NCI-H446 treated with DMSO at 0.1 percent for 48 hours (cell line): Measurements from ENCODE around the gene KIFAP3.
"Not testable (repeated sequence)": the region's sequence is repeated elsewhere in the genome, so short reads cannot be mapped to it uniquely, and the experiment has no call there.

Experiments
- DNase-seq: peaks from one replicate; lab custom pipeline; 2025; lab: John Stamatoyannopoulos, UW

The KIFAP3 gene

DNA sequence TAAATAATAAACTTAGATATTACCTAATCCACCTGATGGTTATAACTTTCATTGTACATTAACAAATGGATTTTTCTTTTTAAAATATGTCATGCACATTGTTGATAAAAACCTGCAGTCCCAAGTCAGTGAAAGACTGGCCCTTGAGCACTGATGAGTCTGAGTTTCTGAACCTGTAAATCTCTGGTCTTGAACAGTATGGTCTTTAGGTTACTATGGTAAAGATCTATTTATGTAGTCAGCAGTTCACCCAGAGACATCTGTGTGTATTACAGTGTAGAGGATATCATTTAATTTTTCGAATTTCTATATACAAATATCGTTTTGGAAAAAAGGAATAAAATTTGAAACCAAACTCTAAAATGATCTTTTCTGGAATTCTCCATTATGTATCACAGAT, 150.4 kb downstream of the KIFAP3 start:
- DNase-seq = no peak

DNA sequence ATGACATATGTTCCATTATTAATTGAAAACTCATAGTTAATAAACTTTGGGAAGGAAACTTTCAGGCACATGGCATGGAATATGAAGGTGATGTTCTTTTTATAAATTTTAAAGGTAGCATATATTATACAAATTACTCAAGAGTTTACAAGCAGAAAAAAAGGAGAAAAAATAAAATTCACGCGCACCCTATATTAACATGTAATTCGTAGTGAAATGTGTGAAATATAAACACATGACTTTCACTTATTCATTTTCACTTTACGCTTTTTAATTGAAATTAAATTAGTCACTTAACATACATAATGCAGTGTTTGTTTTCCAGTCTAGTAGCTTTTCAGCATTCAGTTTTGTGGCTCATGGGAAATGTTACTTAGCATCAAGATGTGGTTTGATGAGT, 153.4 kb downstream of the KIFAP3 start:
- DNase-seq = no peak

DNA sequence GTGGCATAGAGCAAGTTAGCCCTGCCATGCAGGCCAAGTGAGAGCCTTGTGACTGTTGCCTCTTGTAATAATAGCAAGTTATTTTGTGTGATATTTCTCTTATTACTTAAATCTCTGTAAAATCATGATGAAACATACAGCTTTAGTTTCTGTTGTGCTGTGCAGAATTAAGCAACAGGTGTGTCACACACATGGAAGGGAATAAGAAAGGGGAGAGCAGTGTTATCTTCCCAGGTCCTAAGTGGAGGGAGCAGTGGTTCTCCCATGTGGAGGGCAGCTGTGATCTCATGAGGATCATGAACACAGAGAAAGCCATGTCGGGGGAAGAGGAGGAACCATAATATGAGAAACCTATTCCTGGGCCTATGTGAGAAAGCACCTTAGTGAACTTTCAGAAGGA, 155.6 kb downstream of the KIFAP3 start:
- DNase-seq = no peak

DNA sequence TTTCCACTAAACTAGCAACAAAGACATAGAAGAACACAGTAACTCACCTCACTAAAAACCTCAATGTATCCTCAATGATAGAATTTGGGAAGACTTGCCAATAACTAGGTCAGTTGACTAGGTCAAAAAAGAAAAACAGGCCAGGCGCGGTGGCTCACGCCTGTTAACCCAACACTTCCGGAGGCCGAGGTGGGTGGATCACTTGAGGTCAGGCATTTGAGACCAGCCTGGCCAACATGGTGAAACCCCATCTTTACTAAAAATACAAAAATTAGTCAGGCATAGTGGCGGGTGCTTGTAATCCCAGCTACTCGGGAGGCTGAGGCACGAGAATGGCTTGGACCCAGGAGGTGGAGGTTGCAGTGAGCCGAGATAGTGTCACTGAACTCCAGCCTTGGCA, 156.3 kb downstream of the KIFAP3 start:
- not testable (repeated sequence) for DNase-seq

DNA sequence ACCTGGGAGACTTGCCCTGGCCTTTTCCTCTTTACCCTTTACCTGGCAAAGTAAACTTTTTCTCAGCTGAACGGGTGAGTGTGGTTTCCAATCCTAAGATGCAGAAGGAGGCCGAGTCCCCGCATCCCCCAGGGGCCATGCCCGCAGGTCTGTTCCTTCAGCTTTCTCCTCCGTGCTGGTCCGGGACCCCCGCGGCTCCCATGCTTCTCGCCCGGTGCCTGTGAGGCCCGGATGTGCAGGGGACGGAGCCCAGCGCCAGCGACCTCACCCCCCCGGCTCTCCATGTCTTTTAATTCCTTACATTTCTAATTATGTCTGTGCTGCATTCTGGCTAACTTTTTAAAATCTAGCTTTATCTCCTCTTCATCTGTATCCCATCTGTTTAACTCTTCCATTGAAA, 159.3 kb downstream of the KIFAP3 start:
- DNase-seq = no peak

DNA sequence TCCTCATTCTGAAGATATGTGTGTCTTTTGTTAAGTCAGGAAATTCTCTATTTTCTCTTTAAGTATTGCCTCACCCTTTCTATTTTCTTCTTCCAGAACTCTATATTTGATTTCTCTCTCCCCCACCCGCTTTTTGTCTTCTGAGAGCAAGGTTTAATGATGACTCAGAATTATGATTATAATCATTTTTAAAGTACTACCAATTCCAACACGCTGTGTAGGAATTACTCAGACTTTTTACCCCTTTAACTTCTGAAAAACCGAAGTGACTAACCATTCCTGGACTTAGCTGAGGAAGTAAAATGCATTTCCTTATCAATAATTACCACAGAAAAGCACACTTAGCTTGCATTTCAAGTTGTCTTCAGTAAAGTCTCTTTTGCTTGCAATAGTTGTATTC, 160.0 kb downstream of the KIFAP3 start:
- no peak for DNase-seq

DNA sequence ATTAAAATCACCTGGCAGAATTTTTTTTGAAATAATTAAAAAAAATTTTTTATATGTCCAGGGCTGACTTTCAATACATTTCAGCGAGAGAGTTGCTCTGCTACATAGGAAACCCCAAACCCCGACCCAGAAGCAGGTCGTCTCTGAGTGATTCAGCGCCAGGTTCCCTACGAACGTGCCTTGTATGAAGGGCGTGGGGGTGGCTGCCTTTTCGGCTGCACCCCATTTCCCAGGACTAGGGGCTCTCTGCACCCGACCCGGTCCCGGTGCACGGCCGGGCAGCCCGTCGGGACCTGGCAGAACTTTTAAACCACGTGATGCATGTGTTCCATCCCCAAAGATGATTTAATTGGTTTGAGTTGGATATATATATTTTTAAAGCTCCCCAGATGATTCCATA, 165.0 kb downstream of the KIFAP3 start:
- DNase-seq = no peak

DNA sequence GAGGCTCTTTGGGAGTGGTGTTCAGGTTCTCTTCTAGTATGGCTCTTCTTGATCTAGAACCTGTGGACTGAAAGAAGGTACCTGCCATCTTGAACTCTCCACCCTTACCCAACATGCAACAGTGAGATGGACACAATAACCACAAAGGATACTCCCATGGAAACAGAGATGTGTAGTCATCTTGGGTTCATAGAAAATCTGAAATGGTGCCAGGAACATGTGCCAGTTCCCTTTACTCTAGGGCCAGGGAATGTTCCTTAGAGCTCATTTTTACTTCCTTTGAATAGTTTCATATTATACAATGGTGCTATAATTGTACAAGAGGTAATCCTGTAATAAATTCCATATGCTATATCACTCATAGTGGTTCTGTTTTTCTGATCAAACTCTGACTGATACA, 167.6 kb downstream of the KIFAP3 start:
- no peak for DNase-seq

DNA sequence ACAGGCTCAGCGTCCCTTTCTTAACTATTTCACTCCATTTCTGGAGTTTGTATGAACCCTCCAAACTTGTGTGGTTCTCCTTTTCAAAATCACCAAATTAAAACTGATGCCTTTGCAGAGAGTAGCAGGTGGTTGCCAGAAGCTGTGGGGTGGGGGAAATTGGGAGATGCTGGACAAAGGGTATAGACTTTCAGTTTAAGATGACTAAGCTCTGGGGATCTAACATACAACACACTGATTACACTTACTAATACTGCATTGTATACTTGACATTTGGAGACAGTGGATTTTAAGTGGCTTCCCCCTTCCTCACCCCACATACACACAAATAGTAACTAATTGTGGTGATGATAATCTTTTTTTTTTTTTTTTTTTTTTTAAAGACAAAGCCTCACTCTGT, 169.7 kb downstream of the KIFAP3 start:
- DNase-seq = no peak

DNA sequence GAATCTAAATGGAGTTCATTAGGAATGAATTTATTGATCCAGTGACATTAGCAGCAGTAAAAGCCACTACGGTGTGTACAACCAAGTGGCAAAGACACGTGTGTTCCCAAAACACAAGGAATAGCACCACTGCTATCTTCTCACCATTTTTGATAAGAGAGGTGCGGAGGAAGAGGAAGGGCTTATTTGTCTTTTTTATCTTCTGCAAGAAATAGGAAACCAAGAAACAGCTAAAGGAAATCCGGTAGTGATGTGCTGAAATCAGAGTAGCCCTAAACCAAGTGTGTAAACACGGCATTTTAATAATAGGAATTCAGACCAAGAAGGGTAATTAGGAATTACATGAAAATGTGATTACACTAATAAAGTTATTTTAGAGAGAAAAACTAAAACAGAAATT, 171.7 kb downstream of the KIFAP3 start:
- no peak for DNase-seq

DNA sequence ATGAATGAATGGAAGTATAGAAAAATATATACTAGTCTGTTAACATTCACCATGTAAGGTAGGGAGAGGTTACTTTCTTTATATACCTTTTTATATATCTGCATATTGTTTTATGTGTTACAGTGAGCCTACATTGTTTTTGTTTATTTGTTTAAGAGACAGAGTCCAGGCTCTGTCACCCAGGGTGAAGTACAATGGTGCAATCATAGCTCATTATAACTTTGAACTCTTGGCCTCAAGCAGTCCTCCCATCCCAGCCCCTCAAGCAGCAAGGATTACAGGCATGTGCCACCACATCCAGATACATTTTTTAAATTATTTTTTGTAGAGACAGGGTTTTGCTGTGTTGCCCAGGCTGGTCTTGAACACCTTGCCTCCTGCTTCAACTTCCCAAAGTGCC, 173.4 kb downstream of the KIFAP3 start:
- no peak for DNase-seq

DNA sequence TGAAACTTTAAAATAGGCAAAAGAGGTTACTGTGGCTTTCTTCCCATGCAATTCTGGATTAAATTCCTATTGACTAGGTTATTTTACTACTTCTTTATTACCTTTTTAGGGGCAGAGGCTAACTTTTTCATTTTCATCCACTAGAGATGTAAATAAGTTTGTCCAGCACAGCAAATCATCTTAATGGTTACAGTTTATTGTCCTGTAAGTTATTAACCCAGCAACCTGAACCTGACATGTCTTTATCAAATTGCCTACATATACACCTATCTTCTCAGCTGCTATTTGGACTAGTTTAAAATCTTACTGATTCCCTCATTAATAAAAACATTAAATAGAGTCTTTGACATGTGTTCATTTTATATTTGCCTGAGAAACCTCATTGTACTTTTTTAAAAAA, 173.9 kb downstream of the KIFAP3 start:
- DNase-seq = no peak

DNA sequence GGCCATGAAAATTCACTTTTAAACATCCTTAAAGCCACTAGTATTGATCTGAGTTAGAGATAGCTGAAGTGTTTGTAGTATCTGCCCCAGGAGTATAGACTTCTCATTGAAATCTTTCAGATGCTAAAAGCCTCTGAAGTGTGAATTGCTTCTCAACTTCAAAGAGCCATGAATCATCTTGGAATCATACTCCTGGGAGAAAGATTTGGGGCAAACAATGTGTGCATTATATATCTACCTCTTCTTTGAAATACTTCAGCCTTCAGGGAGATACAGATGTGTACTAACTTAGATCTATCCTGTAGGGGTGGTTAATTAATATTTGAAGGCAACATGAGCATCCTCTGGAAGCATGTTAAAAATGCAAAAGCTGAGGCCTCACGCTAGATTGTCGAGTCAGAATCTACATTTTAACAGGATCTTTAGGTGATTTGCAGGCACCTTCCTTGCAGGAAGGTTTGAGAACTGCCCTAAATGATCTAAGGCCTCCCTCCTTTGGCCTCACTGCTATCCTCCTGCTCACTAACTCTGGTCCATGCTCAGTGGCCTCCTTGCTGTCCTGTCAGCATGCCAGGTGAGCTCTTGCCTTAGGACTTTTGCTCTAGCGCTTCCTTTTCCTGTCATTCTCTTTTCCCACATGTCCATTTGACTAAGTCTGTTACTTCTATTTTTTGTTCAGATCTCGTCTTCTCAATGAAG, 174.8 kb downstream of the KIFAP3 start:
- DNase-seq = no peak

DNA sequence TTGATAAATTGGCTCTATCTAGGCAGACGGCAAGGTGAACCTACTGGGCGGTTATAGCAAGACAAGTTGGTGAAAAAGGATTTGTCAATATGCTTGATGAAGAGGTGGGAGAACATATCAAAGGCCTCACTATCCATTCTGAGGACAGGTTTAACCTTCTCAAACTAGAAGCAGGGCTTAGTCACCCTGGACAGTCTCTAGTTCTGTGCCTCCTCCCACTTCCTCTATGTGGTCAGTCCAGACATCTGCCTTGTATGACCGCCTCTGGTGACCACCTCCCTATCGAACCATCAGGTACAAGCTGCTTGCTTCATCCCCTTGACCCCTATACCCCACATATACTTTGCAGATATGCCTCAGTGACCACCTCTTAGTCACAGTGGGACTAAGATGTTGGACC, 178.5 kb downstream of the KIFAP3 start:
- DNase-seq = no peak

DNA sequence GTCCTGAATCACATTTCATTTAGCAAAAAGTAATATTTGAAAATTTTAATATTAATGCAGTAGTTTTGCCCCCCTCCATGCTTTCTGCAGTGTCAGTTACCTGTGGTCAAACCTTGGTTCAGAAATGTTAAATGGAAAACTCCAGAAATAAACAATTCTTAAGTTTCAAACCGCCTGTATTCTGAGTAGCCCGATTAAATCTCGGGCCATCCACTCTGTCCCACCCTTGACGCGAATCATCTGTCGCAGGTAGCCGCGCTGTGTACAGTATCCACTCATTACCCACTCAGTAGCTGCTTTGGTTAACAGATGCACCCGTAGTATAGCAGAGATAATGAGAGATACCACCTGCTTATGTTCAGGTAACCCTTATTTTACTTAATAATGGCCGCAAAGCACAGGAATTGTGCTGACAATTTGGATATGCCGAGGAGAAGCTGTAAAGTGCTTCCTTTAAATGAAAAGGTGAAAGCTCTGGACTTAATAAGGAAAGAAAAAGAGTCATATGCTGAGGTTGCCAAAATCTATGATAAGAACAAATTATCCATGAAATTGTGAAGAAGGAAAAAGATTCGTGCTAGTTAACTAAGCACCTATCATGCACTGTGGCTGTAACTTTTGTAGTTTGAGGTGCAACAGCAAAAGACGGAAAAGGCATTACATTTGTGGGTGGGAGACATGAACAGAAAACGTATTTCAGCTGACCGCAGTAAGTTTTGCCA, 179.9 kb downstream of the KIFAP3 start:
- DNase-seq = no peak

DNA sequence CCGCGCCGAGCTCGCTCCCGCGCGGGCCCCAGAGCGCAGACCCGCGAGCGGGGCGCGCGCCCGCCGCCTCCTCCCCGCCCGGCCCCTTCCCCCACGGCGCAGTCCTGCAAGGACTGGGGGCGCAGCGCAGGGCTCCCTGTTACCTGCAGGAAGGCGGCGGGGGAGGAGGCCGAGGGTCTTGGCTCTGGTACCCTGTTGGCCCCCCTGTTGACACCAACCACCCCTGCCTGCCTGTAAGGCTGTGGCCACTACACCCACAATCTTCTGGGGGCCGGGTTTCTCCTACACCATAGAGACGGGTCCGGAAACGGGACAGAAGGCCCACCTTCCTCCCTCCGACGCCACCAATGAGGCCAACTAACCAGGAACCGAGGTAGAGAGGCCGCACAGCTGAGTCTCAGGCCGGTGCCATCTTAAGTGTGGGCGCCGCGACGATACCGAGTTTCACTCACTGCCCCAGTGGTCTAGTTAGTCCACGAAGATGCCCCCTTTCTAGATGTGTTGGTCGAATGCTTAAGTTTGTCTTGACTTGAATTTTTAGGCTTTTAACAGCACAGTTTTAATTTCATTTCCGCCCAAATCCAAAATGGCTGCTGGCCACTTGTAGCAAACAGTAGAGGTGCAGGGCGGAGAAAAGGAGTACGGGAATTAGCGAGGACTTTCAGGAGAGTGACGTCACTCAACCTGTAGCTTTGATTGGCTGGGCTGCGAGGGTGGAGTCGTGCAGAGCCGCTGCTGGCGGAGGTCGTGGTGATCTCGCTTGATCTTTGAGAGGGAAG, 180.7 kb downstream of the KIFAP3 start, which contains the start of gene SCYL3:
Gene SCYL3 (minus strand): TSS at position 252 of the 779 bp plus-strand sequence. CDS start 5,056 bp downstream, outside the sequence.
- DNase-seq = peak; percentile 98

DNA sequence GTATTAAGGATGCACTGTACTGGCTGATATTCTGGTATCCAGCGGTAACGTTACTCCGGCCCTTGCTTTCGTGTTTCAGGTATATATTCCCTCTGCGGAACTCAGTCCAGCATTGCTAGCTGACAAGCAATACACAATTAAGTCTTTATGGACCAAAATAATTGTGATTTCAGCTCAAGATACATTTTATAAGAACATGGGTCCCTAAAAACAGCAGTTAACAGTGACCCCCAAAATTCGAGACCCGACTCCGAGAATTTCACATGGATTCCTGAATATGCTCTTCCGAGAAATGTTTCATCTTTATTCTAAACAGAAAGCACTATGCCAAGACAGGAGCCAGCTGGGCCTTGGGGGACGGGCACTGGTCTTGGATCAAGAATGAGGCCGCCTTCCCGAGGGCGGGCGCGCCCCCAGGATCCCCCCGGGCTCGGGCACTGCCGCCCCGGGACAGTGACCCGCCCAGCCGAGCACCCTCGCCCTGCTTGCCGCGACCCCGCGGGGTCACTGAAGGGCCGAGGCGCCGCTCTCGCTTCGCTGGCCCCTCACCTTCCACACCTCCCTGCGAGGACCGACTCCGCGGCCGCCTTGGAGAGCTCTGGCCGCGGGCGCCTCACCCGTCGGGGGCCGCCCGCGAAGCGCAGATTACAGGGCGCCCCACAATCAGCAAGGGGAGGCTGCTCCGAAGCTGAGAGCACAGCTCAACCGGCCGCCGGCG, 181.4 kb downstream of the KIFAP3 start:
- no peak for DNase-seq

DNA sequence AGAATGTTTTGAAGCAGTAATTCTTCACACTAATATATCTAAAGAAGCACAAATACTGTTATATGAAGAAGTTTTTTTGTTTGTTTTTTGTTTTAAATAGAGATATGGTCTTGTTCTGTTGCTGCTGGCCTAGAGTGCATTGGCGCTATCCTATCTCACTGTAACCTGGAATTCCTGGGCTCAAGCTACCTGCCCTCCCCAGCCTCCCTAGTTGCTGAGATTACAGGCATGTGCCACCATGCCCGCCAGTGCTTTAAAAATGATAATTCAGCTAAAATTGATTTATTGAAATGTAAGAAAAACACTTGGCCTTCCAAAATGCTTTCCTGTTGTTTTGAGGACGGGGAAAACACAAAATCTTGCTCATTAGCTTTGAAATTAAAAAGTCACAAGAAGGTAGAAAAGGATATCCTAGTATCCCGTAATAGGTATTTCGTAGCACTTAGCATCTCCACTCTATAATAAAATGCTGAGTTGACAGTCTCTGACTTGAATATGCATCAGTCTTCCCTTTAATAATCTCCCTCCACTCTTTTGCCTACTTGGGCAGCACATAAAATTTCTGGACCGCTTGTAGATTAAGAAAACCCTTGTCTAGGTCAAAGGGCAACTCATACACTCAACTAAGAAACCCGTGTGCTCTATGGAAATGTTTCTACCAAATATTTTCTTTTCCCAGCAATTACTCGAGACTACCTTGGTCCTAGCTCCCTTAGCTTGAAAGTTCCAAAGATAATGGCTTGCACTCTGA, 182.1 kb downstream of the KIFAP3 start:
- DNase-seq = no peak

DNA sequence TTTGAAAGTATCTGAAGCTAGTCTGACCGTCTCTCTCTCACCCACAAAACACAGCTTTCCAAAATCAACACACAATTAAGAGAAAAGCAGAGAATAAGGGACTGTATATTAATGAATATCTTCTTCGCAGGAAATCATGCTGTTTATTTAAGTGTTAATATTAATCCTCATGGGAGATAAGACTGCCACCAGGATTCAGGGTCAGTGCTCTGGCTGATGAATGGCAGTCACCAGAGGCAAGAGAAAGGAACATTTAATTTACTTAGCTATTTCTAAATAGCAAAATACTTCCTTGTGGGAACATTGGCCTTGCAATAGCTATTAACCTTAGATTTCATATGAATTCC, 183.0 kb downstream of the KIFAP3 start:
- DNase-seq = no peak

DNA sequence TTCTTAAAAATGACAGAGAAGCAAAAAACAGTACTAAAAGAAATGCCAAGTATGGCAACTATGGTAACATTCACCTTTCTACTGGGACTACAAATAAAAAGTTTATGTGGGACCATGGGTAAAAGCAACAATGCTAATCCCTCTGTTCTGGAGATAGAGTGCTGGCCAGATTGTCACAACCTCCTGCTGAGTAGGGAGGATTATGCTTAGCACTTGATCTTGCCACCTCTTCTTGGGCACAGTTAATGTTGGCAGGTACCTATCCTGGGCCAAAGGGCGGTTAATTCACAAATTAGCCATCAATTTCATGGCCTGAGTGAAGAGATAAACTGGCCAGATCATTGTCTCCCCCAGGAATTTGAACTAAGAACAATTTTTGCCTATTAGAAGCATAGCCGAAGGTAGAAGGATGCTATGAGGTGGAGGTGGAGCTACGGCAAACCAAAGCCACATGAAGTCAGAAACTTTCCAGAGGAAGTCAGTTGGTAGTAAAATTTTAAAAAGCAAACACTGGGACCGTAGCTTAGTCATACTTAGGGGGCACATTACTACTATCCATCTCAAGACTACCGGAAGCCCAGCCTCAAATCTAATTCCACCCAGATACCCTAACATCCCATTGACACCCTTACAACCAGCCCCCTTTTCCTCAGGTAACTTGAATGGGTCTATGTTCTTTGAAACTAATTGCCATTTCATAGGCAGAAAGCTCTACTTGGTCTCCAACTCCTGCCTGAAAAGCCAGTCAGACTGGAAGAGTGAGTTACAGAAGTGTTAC, 183.5 kb downstream of the KIFAP3 start:
- no peak for DNase-seq

DNA sequence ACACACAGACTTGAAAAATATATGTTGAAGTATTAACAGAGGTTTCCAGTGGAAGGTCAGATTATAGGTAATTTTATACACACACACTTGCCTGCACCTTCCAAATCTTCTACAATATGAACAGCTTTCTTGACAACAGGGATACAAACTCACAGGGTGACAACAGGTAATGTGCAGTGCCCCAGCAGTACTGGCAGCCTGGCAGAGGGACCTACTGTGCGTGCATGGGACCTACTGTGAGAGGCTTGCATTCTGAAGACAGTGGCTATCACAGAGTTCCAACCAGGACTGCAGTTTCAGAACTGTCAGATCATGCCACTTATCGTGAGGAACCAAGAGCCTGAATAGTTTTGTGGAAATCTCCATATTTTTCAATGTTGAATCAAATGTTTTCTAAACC, 184.6 kb downstream of the KIFAP3 start:
- no peak for DNase-seq
